Measurements from ENCODE around the gene NRDE2.
A peak's percentile ranks its signal among the peaks of the same experiment; 100 is the strongest.
"Not testable (repeated sequence)": the region's sequence is repeated elsewhere in the genome, so short reads cannot be mapped to it uniquely, and the experiment has no call there.

Gene NRDE2

GRCh38 chr14:90274019-90274418 is 57.7 kb downstream of the NRDE2 start:
- no peak for DNase-seq (ENCODE audit: low spot score)

- no peak for DNase-seq (ENCODE audit: low spot score)
Observed at GRCh38 chr14:90273532-90273931, 58.2 kb downstream of the NRDE2 start.

GRCh38 chr14:90272523-90272922 is 59.2 kb downstream of the NRDE2 start:
- DNase-seq (ENCODE audit: low spot score) = no peak

- no peak for DNase-seq (ENCODE audit: low spot score)
Observed at GRCh38 chr14:90268420-90268819, 63.3 kb downstream of the NRDE2 start.

- DNase-seq (ENCODE audit: low spot score) = no peak
Observed at GRCh38 chr14:90266441-90267154, 65.1 kb downstream of the NRDE2 start.

- no peak for DNase-seq (ENCODE audit: low spot score)
Observed at GRCh38 chr14:90263748-90264449, 67.8 kb downstream of the NRDE2 start.

GRCh38 chr14:90256354-90257131 is 75.2 kb downstream of the NRDE2 start, which contains the start of gene PSMC1:
TSS of gene PSMC1 (plus strand) at chr14:90256553. CDS start at chr14:90256598, 45 bp downstream.
- DNase-seq (ENCODE audit: low spot score) = peak; percentile 92

- no peak for DNase-seq (ENCODE audit: low spot score)
Observed at GRCh38 chr14:90255871-90256270, 75.9 kb downstream of the NRDE2 start.

GRCh38 chr14:90253826-90254225 is 77.9 kb downstream of the NRDE2 start:
- DNase-seq (ENCODE audit: low spot score) = no peak

GRCh38 chr14:90248594-90248993 is 83.1 kb downstream of the NRDE2 start:
- DNase-seq (ENCODE audit: low spot score) = no peak

GRCh38 chr14:90247441-90247840 is 84.3 kb downstream of the NRDE2 start:
- not testable (repeated sequence) for DNase-seq (ENCODE audit: low spot score)

- no peak for DNase-seq (ENCODE audit: low spot score)
Observed at GRCh38 chr14:90246936-90247335, 84.8 kb downstream of the NRDE2 start.

- DNase-seq (ENCODE audit: low spot score) = no peak
Observed at GRCh38 chr14:90242444-90242843, 89.3 kb downstream of the NRDE2 start.

GRCh38 chr14:90239139-90239538 is 92.6 kb downstream of the NRDE2 start:
- DNase-seq (ENCODE audit: low spot score) = no peak

GRCh38 chr14:90235179-90235976 is 96.4 kb downstream of the NRDE2 start:
- peak; percentile 72 for DNase-seq (ENCODE audit: low spot score)

- DNase-seq (ENCODE audit: low spot score) = not testable (repeated sequence)
Observed at GRCh38 chr14:90229942-90230341, 101.8 kb downstream of the NRDE2 start.

- no peak for DNase-seq (ENCODE audit: low spot score)
Observed at GRCh38 chr14:90228478-90228877, 103.3 kb downstream of the NRDE2 start.
